ENCODE data around the gene SERGEF. TPM values are rescaled to one million over a fixed set of nuclear protein-coding genes. Genes with fewer than 3 reads are reported as not detected.

SERGEF gene
- total and polyA plus RNA-seq, 2 donors from 2014 or later = 33.2 to 63.0 TPM

GRCh38 chr11:17790453-17790852 lies 222.4 kb downstream of the SERGEF start:
- no peak overlapping the region for H3K4me3 ChIP-seq (ENCODE audit: low read length in 3 of 3)
- no peaks in the 10 kb centered on the region for H3K4me1 ChIP-seq (ENCODE audit: control insufficient read depth in 2 of 3, insufficient read depth in 2 of 3, low read depth in 1 of 3, low read length in 3 of 3)
- H3K9me3 ChIP-seq (ENCODE audit: control insufficient read depth in 2 of 3, insufficient read depth in 1 of 3, low read length in 3 of 3) = no peaks in the 10 kb centered on the region
- DNase-seq (no peak), FAIRE-seq (no peak)
- H3K36me3 ChIP-seq (ENCODE audit: control insufficient read depth in 2 of 3, insufficient read depth in 3 of 3, low read length in 3 of 3) = no peaks in the 10 kb centered on the region
- no peak overlapping the region for H3K27ac ChIP-seq (ENCODE audit: low read depth in 2 of 2, low read length in 2 of 2)
- intact Hi-C loops (cut with DNase I) = no loop called here
- no peak for TF ChIP-seq CTCF (IDR thresholded peaks at IDR 0.05; ENCODE audit: borderline replicate concordance, extremely low read depth, insufficient read depth)
- H3K9ac ChIP-seq (ENCODE audit: low read length in 3 of 3) = no peak overlapping the region
- H3K27me3 ChIP-seq (ENCODE audit: control insufficient read depth, insufficient read depth, low read length) = no peaks in the 10 kb centered on the region

GRCh38 chr11:17788084-17788483 lies 224.8 kb downstream of the SERGEF start:
- no peak overlapping the region for H3K9ac ChIP-seq (ENCODE audit: low read length in 3 of 3)
- no peak overlapping the region for H3K4me3 ChIP-seq (ENCODE audit: low read length in 3 of 3)
- no peaks in the 10 kb centered on the region for H3K9me3 ChIP-seq (ENCODE audit: control insufficient read depth in 2 of 3, insufficient read depth in 1 of 3, low read length in 3 of 3)
- no peak overlapping the region for H3K27ac ChIP-seq (ENCODE audit: low read depth in 2 of 2, low read length in 2 of 2)
- H3K36me3 ChIP-seq (ENCODE audit: control insufficient read depth in 2 of 3, insufficient read depth in 3 of 3, low read length in 3 of 3) = no peaks in the 10 kb centered on the region
- no peaks in the 10 kb centered on the region for H3K27me3 ChIP-seq (ENCODE audit: control insufficient read depth, insufficient read depth, low read length)
- intact Hi-C loops (cut with DNase I) = no loop called here
- no peak for DNase-seq
- no peak for FAIRE-seq
- TF ChIP-seq CTCF (IDR thresholded peaks at IDR 0.05; ENCODE audit: borderline replicate concordance, extremely low read depth, insufficient read depth) = no peak
- H3K4me1 ChIP-seq (ENCODE audit: control insufficient read depth in 2 of 3, insufficient read depth in 2 of 3, low read depth in 1 of 3, low read length in 3 of 3) = no peaks in the 10 kb centered on the region

GRCh38 chr11:17786824-17787525 lies 225.9 kb downstream of the SERGEF start:
- Histone ChIP-seq H3K4me3 (ENCODE audit: low read length in 3 of 3) (no peak overlapping the region), H3K27me3 (ENCODE audit: control insufficient read depth, insufficient read depth, low read length) (no peaks in the 10 kb centered on the region), H3K9me3 (ENCODE audit: control insufficient read depth in 2 of 3, insufficient read depth in 1 of 3, low read length in 3 of 3) (no peaks in the 10 kb centered on the region), H3K9ac (ENCODE audit: low read length in 3 of 3) (no peak overlapping the region), H3K4me1 (ENCODE audit: control insufficient read depth in 2 of 3, insufficient read depth in 2 of 3, low read depth in 1 of 3, low read length in 3 of 3) (no peaks in the 10 kb centered on the region), H3K36me3 (ENCODE audit: control insufficient read depth in 2 of 3, insufficient read depth in 3 of 3, low read length in 3 of 3) (no peaks in the 10 kb centered on the region), H3K27ac (ENCODE audit: low read depth in 2 of 2, low read length in 2 of 2) (no peak overlapping the region)
- TF ChIP-seq CTCF (IDR thresholded peaks at IDR 0.05; ENCODE audit: borderline replicate concordance, extremely low read depth, insufficient read depth) = no peak
- intact Hi-C loops (cut with DNase I) = no loop called here
- DNase-seq (peak in 2 of 5 donors; percentile 6 to 16), FAIRE-seq (no peak)

GRCh38 chr11:17783878-17784277 lies 229.0 kb downstream of the SERGEF start:
- H3K27ac ChIP-seq (ENCODE audit: low read depth in 2 of 2, low read length in 2 of 2) = no peak overlapping the region
- no peak overlapping the region for H3K9ac ChIP-seq (ENCODE audit: low read length in 3 of 3)
- no peak for DNase-seq
- H3K4me1 ChIP-seq (ENCODE audit: control insufficient read depth in 2 of 3, insufficient read depth in 2 of 3, low read depth in 1 of 3, low read length in 3 of 3) = no peaks in the 10 kb centered on the region
- FAIRE-seq = no peak
- no peak overlapping the region for H3K4me3 ChIP-seq (ENCODE audit: low read length in 3 of 3)
- no peaks in the 10 kb centered on the region for H3K36me3 ChIP-seq (ENCODE audit: control insufficient read depth in 2 of 3, insufficient read depth in 3 of 3, low read length in 3 of 3)
- H3K27me3 ChIP-seq (ENCODE audit: control insufficient read depth, insufficient read depth, low read length) = no peaks in the 10 kb centered on the region
- TF ChIP-seq CTCF (IDR thresholded peaks at IDR 0.05; ENCODE audit: borderline replicate concordance, extremely low read depth, insufficient read depth) = no peak
- no peaks in the 10 kb centered on the region for H3K9me3 ChIP-seq (ENCODE audit: control insufficient read depth in 2 of 3, insufficient read depth in 1 of 3, low read length in 3 of 3)
- intact Hi-C loops (cut with DNase I) = no loop called here

All from kidney (tissue), 14 donors.